HG02678 (cell line): ENCODE measurements around the gene MIEF1.
A peak's percentile ranks its signal among the peaks of the same experiment; 100 is the strongest.
"Not testable (repeated sequence)": the region's sequence is repeated elsewhere in the genome, so short reads cannot be mapped to it uniquely, and the experiment has no call there.

ENCODE experiments used
- ATAC-seq: cut with Tn5 transposase; IDR thresholded peaks from one replicate; pipeline ENCODE4 v1.9.1; 2021; ENCODE audit warnings: mild to moderate bottlenecking, moderate library complexity; ENCODE audit not compliant: unreplicated experiment

MIEF1 gene

DNA sequence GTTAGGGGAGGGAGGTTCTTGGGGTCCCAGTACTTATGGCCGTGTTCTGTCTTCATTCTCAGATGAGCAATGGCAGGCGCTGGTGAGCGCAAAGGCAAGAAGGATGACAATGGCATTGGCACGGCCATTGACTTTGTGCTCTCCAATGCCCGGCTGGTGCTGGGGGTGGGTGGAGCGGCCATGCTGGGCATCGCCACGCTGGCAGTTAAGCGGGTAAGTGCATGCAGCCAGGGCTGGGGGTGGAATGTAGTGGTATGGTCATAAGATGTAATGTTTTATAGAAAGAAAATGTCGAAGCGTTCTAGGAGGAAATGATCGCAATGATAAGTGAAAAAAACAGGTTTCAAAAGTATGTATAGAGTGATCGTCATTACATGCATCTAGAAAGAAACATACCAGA is 9.1 kb downstream of the MIEF1 start:
- no peak for ATAC-seq

DNA sequence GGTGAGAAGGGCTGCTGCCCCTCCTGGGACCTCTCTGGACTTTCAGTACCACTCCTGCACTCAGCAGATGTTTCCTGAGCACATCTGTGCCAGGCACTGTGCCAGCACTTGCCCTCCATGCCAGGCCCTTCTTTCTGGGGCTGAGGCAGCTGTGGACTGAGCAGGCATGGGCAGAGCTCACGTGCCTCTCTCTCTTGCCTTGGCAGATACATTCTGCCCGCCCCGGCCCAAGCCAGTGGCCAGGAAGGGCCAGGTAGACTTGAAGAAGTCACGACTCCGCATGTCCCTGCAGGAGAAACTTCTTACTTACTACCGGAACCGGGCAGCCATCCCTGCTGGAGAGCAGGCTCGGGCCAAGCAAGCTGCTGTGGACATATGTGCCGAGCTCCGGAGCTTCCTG is 9.9 kb downstream of the MIEF1 start:
- no peak for ATAC-seq

DNA sequence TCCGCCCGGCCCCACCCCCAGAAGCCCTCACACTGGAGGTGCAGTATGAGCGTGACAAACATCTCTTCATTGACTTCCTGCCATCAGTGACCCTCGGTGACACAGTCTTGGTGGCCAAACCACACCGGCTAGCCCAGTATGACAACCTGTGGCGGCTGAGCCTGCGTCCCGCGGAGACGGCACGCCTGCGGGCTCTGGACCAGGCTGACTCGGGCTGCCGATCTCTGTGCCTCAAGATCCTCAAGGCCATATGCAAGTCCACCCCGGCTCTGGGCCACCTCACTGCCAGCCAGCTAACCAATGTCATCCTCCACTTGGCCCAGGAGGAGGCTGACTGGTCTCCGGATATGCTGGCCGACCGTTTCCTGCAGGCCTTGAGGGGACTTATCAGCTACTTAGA is 11.7 kb downstream of the MIEF1 start:
- ATAC-seq, result no peak

DNA sequence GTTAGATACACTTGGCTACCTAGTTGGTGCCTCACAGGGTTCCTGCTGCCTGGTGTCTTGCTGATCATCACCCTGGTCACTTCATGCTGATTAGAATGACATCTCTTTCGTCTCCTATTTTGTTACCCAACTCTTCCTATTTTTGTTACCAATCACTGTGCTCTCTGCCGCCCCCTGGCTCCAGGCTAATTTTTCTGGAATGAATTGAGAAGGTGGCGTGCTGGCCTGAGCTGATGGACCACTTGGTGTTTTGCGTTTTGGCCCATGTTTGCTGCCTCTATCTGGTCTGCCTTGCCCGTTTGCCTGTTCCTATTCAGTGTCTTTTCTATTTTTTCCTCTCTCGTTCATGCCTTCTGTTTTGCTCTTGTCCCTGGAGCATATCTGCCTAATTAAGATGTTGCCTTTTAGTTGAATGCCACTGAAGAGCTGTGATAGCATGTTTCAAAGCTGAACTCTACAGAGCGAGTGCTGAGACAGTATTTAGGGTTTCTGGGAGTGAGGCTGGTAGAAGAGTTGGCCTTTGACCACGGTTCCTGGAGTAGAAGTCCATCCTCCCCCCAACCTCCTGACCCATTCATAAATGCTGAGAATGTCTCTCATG is 12.4 kb downstream of the MIEF1 start:
- no peak for ATAC-seq

DNA sequence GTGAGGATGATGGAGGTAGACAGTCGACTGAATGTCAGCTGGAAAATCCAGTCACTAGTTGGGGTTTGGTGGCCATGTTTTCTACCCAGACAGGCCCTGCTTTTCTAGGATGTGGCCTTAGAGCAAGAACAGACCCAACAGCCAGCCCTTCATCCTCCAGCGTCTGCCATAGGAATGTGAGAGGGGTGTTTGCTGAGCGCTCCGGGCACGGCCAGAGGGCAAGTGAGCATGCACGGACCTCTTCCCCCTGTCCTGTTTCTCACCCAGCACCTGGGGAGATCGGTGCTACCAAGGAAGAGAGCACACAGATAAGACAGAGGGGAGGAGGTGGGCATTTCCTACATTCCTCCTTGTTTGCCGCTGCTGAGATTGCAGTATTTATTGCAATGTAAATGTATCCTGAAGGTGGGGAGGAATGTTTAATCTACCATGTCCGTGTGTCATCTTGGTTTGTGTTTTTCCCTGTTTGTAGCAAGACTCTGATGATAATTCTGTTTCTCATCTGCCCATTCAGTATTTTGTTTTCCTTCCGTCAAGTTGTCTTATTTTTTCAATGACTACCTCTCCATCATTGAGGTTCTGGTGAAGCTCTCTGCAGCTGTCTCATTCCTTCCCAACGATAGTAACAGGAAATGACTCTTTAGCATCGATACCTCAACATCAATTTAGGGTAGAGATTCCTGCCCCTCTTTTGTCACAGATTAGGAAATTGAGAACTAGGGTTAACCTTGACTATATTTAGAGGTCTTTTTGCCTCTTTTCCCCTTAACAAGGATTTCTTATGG is 13.4 kb downstream of the MIEF1 start:
- ATAC-seq, result no peak

DNA sequence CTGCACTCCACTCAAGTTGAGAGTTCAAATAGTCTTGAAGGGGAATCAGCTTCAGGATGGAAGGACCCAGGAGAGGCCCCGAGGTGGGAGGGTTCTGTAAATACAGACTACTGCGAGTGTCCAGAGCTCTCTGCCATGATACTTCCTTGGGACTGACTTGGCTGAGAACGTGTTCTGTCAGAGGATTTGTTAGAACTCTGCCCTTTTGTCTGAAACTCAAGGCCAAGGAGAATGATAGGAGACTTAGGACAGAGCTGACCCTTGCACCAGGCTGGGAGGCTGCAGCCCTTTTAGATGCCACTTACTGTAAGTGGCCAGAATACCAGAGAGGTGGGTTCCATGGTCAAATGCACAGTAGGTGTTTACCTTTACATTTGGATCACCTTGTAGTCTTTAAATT is 15.4 kb downstream of the MIEF1 start:
- ATAC-seq, result no peak

DNA sequence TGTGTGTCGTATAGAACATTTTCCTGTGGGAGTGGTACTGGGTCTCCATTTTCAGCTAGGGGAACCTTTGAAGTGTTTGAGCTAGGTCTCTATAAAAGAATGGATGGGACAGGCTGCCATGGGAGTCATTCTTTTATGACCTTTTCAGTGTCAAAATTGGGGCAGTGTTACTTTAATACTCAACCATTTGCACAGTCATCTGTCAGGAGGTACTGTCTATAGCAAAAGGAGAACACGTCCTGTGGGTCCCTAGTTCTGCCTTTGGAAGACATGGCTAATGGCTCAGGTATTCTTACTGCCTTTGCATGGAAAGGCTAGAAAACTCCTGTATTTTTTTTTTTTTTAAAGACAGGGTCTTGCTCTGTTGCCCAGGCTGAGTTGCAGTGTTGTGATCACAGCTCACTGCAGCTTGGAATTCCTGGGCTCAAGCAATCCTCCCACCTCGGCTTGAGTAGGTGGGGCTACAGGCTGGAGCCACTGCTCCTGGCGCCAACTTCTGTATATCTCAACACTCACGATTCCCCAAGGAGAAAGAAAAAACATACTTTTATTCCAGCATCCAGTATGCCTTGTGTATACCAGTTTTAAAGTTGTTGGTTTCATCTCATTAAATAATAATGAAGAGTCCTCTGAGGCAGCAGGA is 16.2 kb downstream of the MIEF1 start:
- ATAC-seq, result no peak

DNA sequence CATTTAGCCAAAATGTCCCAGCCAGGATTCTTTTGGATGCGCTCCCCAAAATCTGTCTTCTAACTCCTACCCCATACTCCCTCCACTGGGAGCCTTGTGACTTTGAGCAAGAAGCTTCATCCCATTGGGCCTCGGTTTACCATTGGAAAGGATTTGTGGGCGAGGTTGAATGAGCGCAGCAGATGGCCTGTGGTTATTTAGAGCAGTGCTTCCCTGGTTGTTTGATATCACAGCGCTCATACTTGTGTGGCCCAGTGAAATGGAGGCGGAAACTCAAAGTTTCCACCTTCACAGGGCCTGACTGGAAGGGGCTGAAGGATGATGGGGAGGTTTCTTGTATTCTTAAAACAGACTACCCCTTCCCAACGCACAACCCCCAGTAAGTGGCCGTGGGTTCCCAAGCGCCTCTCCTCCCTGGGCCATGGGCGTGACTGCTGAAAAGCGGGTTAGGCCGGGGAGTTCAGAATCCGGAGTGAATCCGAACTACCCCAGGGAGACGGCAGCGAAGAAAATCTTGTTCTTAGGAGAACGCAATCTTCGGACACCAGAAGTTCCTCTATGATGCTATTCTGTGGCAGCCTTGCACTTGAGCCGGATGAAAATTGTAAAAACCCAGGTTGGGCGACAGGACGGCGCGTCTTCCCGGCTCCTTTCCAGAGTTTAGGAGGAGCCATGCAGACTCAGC is 17.0 kb downstream of the MIEF1 start:
- ATAC-seq, result no peak

DNA sequence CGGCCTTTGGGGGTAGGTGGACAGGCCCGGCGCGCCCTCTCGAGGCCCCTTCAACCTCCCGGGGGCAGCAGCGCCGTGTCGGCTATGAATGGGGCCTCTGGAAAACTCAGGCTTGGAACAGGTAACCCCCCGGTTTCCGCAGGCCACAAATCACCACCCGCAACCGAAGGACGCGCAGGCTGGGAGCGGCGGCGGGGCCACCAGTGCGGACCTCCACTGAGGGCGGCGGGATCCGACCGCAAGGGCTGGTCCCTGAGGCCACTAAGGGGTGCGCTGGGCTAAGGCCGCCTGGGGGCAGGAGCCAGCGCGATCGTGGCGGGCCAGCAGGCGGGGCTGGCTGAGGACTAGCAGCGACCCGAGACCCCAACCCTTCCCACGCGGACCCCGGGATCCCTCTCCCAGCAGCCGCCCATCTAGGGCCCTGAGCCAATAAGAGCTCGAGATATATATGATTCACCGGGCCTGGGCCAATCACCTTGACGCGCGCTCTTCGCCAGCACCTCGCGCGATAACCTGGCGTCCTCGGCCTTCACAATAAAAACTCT is 17.7 kb downstream of the MIEF1 start:
- peak; percentile 78 for ATAC-seq

DNA sequence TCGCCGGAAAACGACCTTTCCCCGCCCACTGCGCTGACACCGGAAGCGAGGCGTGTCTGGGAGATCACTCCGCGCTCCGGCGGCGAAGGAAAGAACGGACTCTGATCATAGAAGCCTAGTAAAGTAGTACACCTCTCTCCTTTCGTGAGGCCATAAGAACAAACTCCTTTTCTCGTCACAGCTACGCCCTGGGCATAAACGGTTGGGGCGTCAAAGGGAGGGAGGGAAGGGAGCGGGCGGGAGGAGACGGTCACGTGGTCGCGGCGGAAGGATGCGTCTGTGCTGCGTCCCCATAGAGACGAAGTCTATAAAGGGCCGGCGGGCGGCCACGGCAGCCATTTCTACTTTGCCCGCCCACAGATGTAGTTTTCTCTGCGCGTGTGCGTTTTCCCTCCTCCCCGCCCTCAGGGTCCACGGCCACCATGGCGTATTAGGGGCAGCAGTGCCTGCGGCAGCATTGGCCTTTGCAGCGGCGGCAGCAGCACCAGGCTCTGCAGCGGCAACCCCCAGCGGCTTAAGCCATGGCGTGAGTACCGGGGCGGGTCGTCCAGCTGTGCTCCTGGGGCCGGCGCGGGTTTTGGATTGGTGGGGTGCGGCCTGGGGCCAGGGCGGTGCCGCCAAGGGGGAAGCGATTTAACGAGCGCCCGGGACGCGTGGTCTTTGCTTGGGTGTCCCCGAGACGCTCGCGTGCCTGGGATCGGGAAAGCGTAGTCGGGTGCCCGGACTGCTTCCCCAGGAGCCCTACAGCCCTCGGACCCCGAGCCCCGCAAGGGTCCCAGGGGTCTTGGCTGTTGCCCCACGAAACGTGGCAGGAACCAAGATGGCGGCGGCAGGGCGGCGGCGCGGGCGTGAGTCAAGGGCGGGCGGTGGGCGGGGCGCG is 18.4 kb downstream of the MIEF1 start, which contains the start of gene ATF4:
ATF4 (plus strand) TSS at position 337 of the 880 bp plus-strand sequence. CDS start 884 bp downstream, outside the sequence.
- peak; percentile 64 for ATAC-seq

DNA sequence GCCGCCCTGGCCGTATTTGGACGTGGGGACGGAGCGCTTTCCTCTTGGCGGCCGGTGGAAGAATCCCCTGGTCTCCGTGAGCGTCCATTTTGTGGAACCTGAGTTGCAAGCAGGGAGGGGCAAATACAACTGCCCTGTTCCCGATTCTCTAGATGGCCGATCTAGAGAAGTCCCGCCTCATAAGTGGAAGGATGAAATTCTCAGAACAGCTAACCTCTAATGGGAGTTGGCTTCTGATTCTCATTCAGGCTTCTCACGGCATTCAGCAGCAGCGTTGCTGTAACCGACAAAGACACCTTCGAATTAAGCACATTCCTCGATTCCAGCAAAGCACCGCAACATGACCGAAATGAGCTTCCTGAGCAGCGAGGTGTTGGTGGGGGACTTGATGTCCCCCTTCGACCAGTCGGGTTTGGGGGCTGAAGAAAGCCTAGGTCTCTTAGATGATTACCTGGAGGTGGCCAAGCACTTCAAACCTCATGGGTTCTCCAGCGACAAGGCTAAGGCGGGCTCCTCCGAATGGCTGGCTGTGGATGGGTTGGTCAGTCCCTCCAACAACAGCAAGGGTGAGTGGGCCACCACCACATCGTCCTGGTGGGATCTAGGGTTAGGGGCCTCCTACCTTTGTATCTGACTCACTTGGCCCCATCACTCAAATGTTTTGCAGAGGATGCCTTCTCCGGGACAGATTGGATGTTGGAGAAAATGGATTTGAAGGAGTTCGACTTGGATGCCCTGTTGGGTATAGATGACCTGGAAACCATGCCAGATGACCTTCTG is 19.2 kb downstream of the MIEF1 start:
- not testable (repeated sequence) for ATAC-seq

DNA sequence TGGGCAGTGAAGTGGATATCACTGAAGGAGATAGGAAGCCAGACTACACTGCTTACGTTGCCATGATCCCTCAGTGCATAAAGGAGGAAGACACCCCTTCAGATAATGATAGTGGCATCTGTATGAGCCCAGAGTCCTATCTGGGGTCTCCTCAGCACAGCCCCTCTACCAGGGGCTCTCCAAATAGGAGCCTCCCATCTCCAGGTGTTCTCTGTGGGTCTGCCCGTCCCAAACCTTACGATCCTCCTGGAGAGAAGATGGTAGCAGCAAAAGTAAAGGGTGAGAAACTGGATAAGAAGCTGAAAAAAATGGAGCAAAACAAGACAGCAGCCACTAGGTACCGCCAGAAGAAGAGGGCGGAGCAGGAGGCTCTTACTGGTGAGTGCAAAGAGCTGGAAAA is 20.0 kb downstream of the MIEF1 start:
- not testable (repeated sequence) for ATAC-seq

DNA sequence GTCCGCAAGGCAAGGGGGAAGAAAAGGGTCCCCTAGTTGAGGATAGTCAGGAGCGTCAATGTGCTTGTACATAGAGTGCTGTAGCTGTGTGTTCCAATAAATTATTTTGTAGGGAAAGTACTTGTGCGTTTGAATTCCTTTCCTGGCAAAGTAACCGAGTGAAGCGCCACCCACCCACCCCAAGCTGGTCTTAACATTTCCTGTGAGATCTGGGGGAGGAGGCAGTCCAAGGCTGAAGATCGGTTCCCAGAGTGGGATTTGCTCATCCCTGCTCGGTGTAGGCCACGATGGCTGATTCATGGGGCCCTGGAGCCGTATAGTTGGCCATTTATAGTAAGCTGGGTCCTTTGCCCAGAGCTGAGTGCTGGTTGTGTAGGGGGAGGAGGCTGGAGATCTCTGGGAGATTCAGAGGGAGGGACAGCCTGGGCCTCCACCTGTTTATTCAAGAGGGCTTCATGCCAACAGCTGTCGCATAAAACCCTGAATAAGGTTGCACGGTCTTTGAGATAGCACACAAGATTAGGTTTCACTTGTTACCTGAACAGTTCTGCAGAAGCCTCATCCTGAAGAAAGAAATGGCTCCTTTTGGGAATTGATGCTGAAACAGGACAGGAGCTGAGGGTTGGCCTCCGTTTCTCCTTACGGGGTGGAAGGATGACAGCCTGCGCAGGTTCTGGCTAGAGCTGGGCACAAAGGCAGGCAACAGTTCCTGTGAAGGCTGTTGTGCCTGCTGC is 20.6 kb downstream of the MIEF1 start:
- ATAC-seq, result no peak

DNA sequence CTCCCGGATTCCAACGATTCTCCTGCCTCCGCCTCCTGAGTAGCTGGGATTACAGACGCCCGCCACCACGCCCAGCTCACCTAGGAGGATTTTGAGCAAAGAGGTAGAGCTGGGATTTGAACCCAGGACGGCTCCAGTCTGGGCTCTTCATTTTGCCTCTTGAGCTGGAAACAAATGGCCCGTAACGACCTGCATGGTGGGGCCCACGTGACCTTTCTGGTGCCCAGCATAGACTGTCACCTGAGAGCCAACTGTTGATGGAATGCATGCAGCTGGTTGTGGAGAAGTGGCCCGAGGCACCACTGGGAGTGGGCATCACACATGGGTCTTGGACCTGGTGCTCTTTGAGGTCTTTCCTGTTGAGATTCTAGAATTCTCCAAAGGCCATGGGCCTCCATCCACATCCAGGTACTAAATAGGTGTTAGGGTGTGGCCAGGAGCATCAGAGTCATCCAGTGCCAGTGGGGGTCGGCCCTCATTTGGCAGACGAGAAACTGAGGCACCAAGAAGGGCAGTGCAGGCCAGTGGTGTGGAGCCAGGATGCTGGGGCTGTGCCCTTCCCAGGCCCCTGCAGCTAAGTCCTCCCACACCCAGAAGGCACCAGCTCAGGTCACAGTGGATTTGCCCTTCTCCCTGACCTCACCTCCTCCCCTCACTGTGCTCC is 22.1 kb downstream of the MIEF1 start:
- ATAC-seq, result no peak

DNA sequence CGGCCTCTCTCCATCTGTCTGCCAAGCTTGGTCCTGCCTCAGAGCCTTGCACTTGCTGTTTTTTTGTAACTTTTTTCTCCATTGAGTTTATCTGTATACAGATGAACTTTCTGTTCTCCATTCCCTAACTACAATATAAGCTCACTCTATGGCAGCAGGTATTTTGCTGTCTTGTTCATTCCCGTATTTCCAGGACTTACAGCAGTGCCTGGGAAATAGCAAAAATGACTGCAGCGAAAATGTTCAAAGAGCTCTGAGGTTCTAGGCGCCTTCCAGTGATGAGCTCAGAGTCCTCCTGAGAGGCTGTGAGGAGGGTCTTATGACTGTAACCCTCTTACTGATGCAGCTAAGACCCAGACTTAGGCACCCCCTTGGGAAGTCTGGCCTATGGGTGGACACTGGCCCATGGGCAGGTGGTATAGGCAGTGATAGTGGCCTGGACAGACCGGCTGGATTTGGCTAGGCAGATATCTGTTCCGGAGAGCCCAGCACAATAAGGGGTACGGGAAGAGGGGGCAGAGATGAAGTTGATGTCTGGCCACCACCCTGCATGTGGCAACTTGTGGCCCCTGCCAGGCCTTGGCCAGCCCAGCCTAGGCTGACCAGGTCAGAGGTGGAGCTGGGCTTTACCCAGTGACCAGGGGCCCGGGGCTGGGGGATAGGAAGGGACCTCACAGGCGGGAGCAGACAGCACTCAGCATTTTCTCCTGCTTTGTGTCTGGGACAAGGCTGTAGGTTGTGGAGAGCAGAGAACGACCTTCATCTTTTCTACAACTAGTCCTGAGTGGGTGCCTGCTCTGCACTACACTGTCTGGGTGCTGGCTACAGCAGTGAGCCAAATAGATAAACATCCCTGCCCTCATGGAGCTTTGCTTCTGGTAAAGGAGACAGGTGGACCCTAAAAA is 22.9 kb downstream of the MIEF1 start:
- no peak for ATAC-seq

DNA sequence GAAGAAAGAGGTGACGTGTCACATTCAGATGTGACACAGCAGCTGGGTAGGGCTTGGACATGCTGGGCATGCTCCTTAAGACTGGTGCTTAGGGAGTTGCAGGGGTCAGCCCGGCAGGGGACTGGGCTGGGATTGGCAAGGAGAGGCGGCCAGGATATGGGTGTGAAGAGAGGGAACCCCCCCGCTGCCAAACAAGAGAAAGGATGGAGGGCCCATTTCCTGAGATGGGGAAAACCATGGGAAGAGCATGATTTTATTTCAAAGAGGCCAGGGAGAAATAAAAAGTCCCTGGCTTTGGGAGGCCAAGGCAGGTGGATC is 23.5 kb downstream of the MIEF1 start:
- ATAC-seq, result no peak

DNA sequence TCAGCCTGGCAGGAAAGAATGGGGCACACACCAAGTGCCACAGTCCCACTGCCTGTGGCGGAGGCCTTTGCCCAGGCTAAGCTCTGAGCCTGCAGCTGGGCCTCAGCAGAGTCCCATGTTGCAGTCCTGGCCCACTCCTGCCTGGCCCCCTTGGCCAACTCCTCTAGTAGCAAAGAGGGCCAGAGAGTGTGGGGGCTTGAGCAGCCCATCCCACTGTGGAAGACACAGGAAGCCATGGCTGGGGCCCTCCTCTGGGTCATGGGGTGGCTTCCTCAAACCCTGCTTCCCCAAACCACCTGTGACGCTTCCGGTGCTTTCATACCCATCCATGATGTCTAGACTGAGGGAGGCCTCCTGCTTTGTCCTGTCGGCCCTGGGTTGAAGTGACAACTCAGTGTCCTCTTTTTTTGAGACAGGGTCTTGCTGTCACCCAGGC is 24.7 kb downstream of the MIEF1 start:
- no peak for ATAC-seq
